Panc1 (cell line): ENCODE data around the gene FN3KRP. TPM values are rescaled to one million over a fixed set of nuclear protein-coding genes. Genes with fewer than 3 reads are reported as not detected.

Source experiments
- ATAC-seq: fragments of 200-7000 bp; cut with Tn5 transposase; 2 replicates; pipeline ENCODE4 v1.9.1; 2020; ENCODE audit warnings: mild to moderate bottlenecking, moderate library complexity
- BruUV-seq: library from RNA; stranded (reverse); fragments of 400-500 nt; replicated peaks from 2 replicates; lab custom pipeline; 2021; lab: Mats Ljungman, UMichigan
- CTCF ChIA-PET: fragments of 300-600 bp; sonication (Branson Sonifier 250); formaldehyde crosslinking; loops from one replicate; lab custom pipeline; 2022; ENCODE audit warnings: antibody characterized with exemption; lab: Charles Lee
- POLR2A ChIA-PET: fragments of 300-600 bp; sonication (Branson Sonifier 250); formaldehyde crosslinking; loops from one replicate; lab custom pipeline; 2022; ENCODE audit warnings: antibody characterized with exemption; lab: Charles Lee
- DNase-seq: peaks from one replicate; pipeline ENCODE4 v3.0.0-alpha.2; 2010; ENCODE audit warnings: low read depth, low spot score
- H3K27ac ChIP-seq: 2 replicates; pipeline ENCODE4 v1.5.1; 2011; ENCODE audit warnings: mild to moderate bottlenecking, low read length, inconsistent platforms
- H3K27me3 ChIP-seq: fragments of 200-500 bp; sonication (Bioruptor generic); 2 replicates; pipeline ENCODE4 v1.6.0; 2014; ENCODE audit warnings: low read length, inconsistent platforms; ENCODE audit not compliant: control insufficient read depth, insufficient read depth
- H3K36me3 ChIP-seq: fragments of 200-500 bp; sonication (Bioruptor generic); 2 replicates; pipeline ENCODE4 v1.5.1; 2014; ENCODE audit warnings: inconsistent platforms, mild to moderate bottlenecking, low read length, moderate library complexity; ENCODE audit not compliant: control insufficient read depth, insufficient read depth
- H3K4me1 ChIP-seq: 2 replicates; pipeline ENCODE4 v1.5.1; 2011; ENCODE audit warnings: inconsistent platforms, mild to moderate bottlenecking, low read length, moderate library complexity; ENCODE audit not compliant: control insufficient read depth, insufficient read depth
- H3K4me3 ChIP-seq, 2 experiments: 2 replicates each; pipeline ENCODE4 v1.5.1; 2011 to 2012; ENCODE audit warnings: low read depth in 2 of 2, low read length in 2 of 2, mild to moderate bottlenecking in 2 of 2, inconsistent platforms in 1 of 2, moderate library complexity in 1 of 2
- H3K9me3 ChIP-seq: fragments of 200-500 bp; sonication (Bioruptor generic); 2 replicates; pipeline ENCODE4 v1.5.1; 2014; ENCODE audit warnings: low read depth, mild to moderate bottlenecking, inconsistent platforms, low read length, moderate library complexity; ENCODE audit not compliant: control insufficient read depth, insufficient read depth
- CTCF ChIP-seq: fragments of 450-650 bp; IDR thresholded peaks from 2 replicates; pipeline ENCODE4 v1.5.1; 2017; ENCODE audit warnings: mild to moderate bottlenecking
- POLR2AphosphoS5 ChIP-seq: IDR thresholded peaks from 2 replicates; pipeline ENCODE4 v1.6.1; 2012; ENCODE audit warnings: mild to moderate bottlenecking, low read depth, low read length, moderate library complexity
- REST ChIP-seq, 2 experiments: IDR thresholded peaks; 2 replicates each; pipeline ENCODE4 v1.6.1; 2011 to 2012; ENCODE audit warnings: low read depth in 2 of 2, control low read depth in 1 of 2, low read length in 1 of 2, mild to moderate bottlenecking in 1 of 2, moderate library complexity in 1 of 2; ENCODE audit not compliant: insufficient read depth in 1 of 2
- SIN3A ChIP-seq: IDR thresholded peaks from 2 replicates; pipeline ENCODE4 v1.6.1; 2012; ENCODE audit warnings: low read depth, mild to moderate bottlenecking, low read length, moderate library complexity, borderline replicate concordance; ENCODE audit not compliant: insufficient read depth
- TCF7L2 ChIP-seq: IDR thresholded peaks from 2 replicates; pipeline ENCODE4 v1.6.1; 2011; ENCODE audit warnings: mild to moderate bottlenecking, low read depth, low read length, inconsistent platforms
- in situ Hi-C: cut with HindIII; loops from 2 replicates; pipeline ENCODE4 v1.10.0; 2016; ENCODE audit warnings: low sequenced_read_pairs, low pct_unique_long_range_greater_than_20kb
- intact Hi-C: fragments of 100-400 bp; cut with micrococcal nuclease; formaldehyde crosslinking; loops from one replicate; pipeline ENCODE4 v1.10.0; 2022; ENCODE audit not compliant: unreplicated experiment
- total RNA-seq: library from RNA; stranded (reverse); gene quantifications from one replicate; pipeline ENCODE4 v1.2.1, GENCODE V29; 2021; ENCODE audit not compliant: unreplicated experiment

FN3KRP gene
- total RNA-seq, 1 experiment from 2014 or later = 41.0 TPM

GRCh38 chr17:82703036-82703745, 13.3 kb upstream of the FN3KRP start:
- no TSS peak for BruUV-seq
- Histone ChIP-seq H3K4me3 (no peak overlapping the region), H3K9me3 (no peaks in the 10 kb centered on the region), H3K4me1 (peaks cover 4% of the 10 kb centered on the region), H3K27ac (no peak overlapping the region), H3K36me3 (no peaks in the 10 kb centered on the region), H3K27me3 (no peaks in the 10 kb centered on the region; the same call in 1 of the 2 replicates)
- POLR2A ChIA-PET = no interaction called here
- intact Hi-C loops (no loop called here), in situ Hi-C loops (no loop called here)
- ATAC-seq (no peak), DNase-seq (no peak)
- CTCF ChIA-PET = no interaction called here
- no peak for TF ChIP-seq SIN3A
- TF ChIP-seq TCF7L2 = no peak
- no peak for TF ChIP-seq CTCF
- TF ChIP-seq POLR2AphosphoS5 = no peak
- TF ChIP-seq REST (IDR thresholded peaks at IDR 0.05; ENCODE audit: insufficient read depth in 1 of 2, low read depth in 2 of 2, low read length in 1 of 2) = no peak

- Histone ChIP-seq H3K4me1 (peaks cover 7% of the 10 kb centered on the region), H3K4me3 (no peak overlapping the region), H3K9me3 (no peaks in the 10 kb centered on the region), H3K27ac (no peak overlapping the region), H3K27me3 (no peaks in the 10 kb centered on the region; the same call in 1 of the 2 replicates), H3K36me3 (no peaks in the 10 kb centered on the region)
- POLR2A ChIA-PET = no interaction called here
- intact Hi-C loops = no loop called here
- in situ Hi-C loops = no loop called here
- CTCF ChIA-PET = no interaction called here
- DNase-seq (no peak), ATAC-seq (peak; percentile 42; the same call in 1 of the 2 replicates)
- BruUV-seq = no TSS peak
- no peak for TF ChIP-seq POLR2AphosphoS5
- no peak for TF ChIP-seq REST (IDR thresholded peaks at IDR 0.05; ENCODE audit: insufficient read depth in 1 of 2, low read depth in 2 of 2, low read length in 1 of 2)
- TF ChIP-seq SIN3A = no peak
- TF ChIP-seq CTCF = no peak
- no peak for TF ChIP-seq TCF7L2
Measured at GRCh38 chr17:82703935-82704865, 12.3 kb upstream of the FN3KRP start.
